ENCODE measurements around the gene TNFRSF11A.

TNFRSF11A gene

GRCh38 chr18:62325806-62326645, 916 bp downstream of the TNFRSF11A start:
- DNase-seq: no peak

GRCh38 chr18:62326646-62327348, 1.7 kb downstream of the TNFRSF11A start:
- DNase-seq: no peak

- no peak for DNase-seq
Observed at GRCh38 chr18:62327977-62328376, 2.9 kb downstream of the TNFRSF11A start.

- no peak for DNase-seq
Observed at GRCh38 chr18:62328586-62329525, 3.7 kb downstream of the TNFRSF11A start.

GRCh38 chr18:62329691-62330454, 4.8 kb downstream of the TNFRSF11A start:
- DNase-seq: peak; percentile 41

GRCh38 chr18:62330650-62331049, 5.5 kb downstream of the TNFRSF11A start:
- DNase-seq: no peak

GRCh38 chr18:62331581-62332356, 6.7 kb downstream of the TNFRSF11A start:
- DNase-seq: no peak

GRCh38 chr18:62332431-62332830, 7.3 kb downstream of the TNFRSF11A start:
- no peak for DNase-seq

GRCh38 chr18:62332964-62333695, 8.0 kb downstream of the TNFRSF11A start:
- DNase-seq: no peak

- DNase-seq: peak; percentile 13
Observed at GRCh38 chr18:62334120-62334519, 9.0 kb downstream of the TNFRSF11A start.

- DNase-seq: no peak
Observed at GRCh38 chr18:62335494-62335893, 10.4 kb downstream of the TNFRSF11A start.

GRCh38 chr18:62336618-62337017, 11.5 kb downstream of the TNFRSF11A start:
- no peak for DNase-seq

- DNase-seq: no peak
Observed at GRCh38 chr18:62337336-62337735, 12.2 kb downstream of the TNFRSF11A start.

- DNase-seq: no peak
Observed at GRCh38 chr18:62338446-62339105, 13.5 kb downstream of the TNFRSF11A start.

GRCh38 chr18:62339106-62339988, 14.2 kb downstream of the TNFRSF11A start:
- peak; percentile 61 for DNase-seq

- no peak for DNase-seq
Observed at GRCh38 chr18:62340996-62341395, 15.9 kb downstream of the TNFRSF11A start.

GRCh38 chr18:62341473-62341872, 16.4 kb downstream of the TNFRSF11A start:
- DNase-seq: no peak

- DNase-seq: no peak
Observed at GRCh38 chr18:62342884-62343283, 17.8 kb downstream of the TNFRSF11A start.

GRCh38 chr18:62343316-62343715, 18.2 kb downstream of the TNFRSF11A start:
- no peak for DNase-seq
